Cardiac fibroblast (primary cell): ENCODE measurements around the gene PRR20E.

Experiments
- DNase-seq, 2 donors: peaks; one replicate each; pipeline versions ENCODE4 v3.0.0 to v3.0.0-alpha.2; 2010; ENCODE audit warnings: low read depth in 2 of 2
- H3K4me3 ChIP-seq, 2 donors: replicated peaks in 1 of 2; 1 replicate in 1 of 2; 2 replicates in 1 of 2; pipeline ENCODE4 v1.5.1; 2011; ENCODE audit warnings: low read depth in 2 of 2, low read length in 2 of 2, mild to moderate bottlenecking in 2 of 2, moderate library complexity in 1 of 2
- CTCF ChIP-seq: IDR thresholded peaks from one replicate; pipeline ENCODE4 v1.5.1; 2011; ENCODE audit warnings: low read depth, mild to moderate bottlenecking, low read length, inconsistent platforms

Gene PRR20E

GRCh38 chr13:57191667-57192066, 24.7 kb downstream of the PRR20E start:
- H3K4me3 ChIP-seq: no peak overlapping the region
- DNase-seq: no peak
- TF ChIP-seq CTCF: no peak

- H3K4me3 ChIP-seq: no peak overlapping the region
- TF ChIP-seq CTCF: no peak
- DNase-seq: no peak
Measured at GRCh38 chr13:57212989-57213388, 46.0 kb downstream of the PRR20E start.
